Measurements from ENCODE around the gene MT1F. TPM values are rescaled to one million over a fixed set of nuclear protein-coding genes. Genes with fewer than 3 reads are reported as not detected.
"Not testable (repeated sequence)": the region's sequence is repeated elsewhere in the genome, so short reads cannot be mapped to it uniquely, and the experiment has no call there.

The MT1F gene
- total RNA-seq, 1 donor from 2014 or later: 6.5 TPM

- DNase-seq (ENCODE audit: low spot score): no peak
Measured at GRCh38 chr16:56645311-56645710, 12.4 kb upstream of the MT1F start.

GRCh38 chr16:56645838-56646237 is 11.9 kb upstream of the MT1F start:
- DNase-seq (ENCODE audit: low spot score): no peak

DNA sequence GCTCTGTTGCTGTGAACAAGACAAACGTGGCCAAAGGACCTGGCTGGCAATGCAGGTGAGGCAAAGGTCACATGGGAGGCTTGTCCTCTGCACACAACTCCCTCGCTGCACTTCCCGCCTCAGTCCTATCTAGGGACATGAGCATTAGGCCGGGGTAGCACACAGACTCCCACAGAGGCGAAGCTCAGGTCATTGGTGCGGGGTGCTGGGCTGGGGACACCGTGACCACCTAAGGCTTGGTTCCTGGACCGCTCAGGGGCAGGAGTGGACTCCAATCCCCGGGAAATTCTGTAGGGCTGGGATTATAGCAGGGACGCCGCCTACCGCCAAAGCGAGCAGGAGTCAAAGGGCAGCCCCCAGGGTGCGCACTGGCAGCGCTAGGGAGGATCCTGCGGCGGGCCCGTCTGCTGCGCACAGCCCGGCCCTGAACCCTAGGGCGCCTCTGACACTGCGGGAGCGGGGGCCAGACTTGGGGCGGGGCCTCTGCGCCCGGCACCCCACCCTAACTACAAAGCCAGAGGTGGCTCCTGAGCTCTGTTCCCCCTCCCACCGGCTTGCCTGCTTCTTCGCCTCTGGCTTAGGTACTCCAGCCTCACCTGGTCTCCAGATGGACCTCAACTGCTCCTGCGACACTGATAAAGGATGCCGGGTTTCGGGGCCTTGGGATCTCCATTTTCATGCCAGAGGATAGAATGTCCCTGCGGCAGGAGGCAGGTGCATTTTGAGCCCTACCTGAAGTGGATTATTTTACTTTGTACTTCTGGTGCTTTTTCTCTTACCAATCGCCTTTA is 9.9 kb upstream of the MT1F start:
- no peak for DNase-seq (ENCODE audit: low spot score)

- no peak for DNase-seq (ENCODE audit: low spot score)
Measured at GRCh38 chr16:56649271-56649670, 8.5 kb upstream of the MT1F start.

GRCh38 chr16:56649820-56650219 is 7.9 kb upstream of the MT1F start:
- DNase-seq (ENCODE audit: low spot score): no peak

- DNase-seq (ENCODE audit: low spot score): no peak
Measured at GRCh38 chr16:56651586-56651985, 6.2 kb upstream of the MT1F start, which contains the start of gene MT1B. TSS of gene MT1B (plus strand) at chr16:56651886. CDS start at chr16:56651954, 68 bp downstream.

DNA sequence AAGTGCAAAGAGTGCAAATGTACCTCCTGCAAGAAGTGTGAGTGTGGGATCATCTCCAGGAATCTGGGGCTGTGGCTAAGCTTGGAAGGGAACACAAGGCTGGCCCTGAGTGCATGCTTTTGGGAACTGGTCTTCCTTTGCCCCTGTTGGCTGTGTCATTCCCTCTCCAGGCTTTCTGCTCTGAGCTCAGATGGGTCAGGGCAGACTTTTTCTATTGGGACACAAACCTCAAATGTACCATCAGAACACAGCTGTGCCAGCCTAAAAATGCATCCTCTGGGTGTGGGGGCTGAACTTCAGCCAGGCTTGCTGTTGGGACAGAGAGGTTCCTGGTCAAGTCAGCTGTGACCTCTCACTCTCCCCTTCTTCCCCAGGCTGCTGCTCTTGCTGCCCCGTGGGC is 5.2 kb upstream of the MT1F start:
- no peak for DNase-seq (ENCODE audit: low spot score)

GRCh38 chr16:56653218-56653617 is 4.5 kb upstream of the MT1F start:
- no peak for DNase-seq (ENCODE audit: low spot score)

DNA sequence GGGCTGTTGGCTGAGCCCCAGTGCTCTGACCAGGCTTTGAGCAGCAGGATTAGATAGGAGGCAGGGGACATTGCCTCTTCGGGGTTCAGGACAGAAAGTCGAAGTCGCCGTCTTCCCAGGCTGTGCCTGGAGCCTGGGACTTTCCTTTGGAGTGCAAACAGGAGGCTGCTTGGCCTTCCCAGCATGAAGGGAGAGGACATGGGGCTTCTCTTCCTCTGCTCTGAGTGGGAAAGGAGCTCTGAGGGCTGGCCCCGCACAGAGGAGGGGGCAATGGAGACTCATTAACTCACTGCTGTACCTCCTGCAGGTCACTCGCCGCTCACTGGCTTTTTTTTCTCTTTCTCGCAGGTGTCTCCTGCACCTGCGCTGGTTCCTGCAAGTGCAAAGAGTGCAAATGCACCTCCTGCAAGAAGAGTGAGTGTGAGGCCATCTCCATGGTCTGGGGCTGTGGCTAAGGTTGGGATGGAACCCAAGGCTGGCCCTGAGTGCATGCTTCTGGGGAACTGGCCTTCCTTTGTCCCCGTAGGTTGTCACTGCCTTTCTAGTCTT is 642 bp downstream of the MT1F start:
- no peak for DNase-seq (ENCODE audit: low spot score)

GRCh38 chr16:56662357-56663354 is 4.9 kb downstream of the MT1F start:
- DNase-seq (ENCODE audit: low spot score): no peak

DNA sequence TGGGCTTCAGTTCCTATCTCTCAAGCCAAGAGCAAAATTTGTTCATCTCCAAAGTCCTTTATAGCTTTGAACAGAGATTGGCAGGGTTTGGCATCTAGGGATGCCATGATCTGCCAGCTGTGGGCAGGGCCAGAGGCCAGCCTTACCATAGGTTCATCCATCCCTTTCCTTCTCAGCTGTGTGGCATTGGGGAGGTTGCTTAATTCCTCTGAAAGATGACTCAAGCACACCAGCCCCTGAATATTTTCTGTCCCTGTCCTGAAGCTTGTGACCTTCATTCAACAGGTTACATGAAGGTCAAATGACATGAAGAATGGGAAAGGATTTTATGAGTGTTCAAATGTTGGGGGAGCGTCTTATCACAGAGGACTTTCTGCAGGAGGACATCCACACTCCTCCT is 6.7 kb downstream of the MT1F start:
- no peak for DNase-seq (ENCODE audit: low spot score)

GRCh38 chr16:56665286-56666261 is 7.8 kb downstream of the MT1F start:
- not testable (repeated sequence) for DNase-seq (ENCODE audit: low spot score)

DNA sequence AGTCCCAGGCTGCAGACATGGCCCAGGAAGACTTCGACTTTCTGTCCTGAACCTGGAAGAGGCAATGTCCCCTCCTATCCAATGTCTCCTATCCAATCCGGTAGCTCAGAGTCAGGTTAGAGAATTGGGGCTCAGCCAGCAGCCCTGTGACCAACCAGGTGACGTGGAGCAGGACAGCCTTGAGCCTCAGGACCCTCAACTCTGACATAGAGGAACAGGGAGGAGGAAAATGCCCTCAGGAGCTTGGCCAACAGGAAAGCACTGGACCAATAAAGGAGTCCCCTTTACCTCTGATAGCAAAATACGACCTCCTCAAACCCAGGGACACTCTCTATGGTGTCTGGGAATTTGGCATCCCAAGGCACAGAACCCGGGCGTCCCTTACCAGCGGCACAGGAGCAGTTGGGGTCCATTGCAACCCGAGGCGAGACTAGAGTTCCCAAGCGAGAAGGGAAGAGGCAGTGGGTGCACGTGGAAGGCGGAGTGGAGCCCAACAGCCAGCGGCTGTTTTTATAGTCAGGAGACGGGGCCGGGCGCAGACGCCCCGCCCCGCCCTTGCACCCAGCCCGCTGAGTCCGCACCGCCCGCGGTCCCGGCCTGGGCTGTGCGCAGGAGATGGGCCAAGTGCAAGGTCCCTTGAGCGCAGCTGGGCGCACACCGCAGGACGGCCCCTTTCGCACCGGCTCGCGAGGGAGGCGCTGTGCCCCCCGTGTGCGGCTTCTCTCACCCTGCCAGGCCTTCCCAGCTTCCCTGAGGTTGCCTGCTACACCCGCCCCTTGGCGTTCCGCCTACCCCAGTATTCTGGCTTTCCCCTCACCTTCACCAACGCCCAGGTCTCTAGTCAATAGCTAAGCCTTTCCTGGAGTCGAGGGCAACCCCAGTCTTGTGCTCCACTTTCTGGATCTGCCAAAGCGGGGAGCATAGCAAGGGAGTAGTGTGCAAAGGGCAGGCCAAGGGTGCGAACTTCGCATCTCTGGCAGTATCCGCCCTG is 10.1 kb downstream of the MT1F start, which contains the start of gene MT1G:
Gene MT1G, minus strand, starts transcription at position 485 of the 991 bp plus-strand sequence. Its CDS starts 72 bp downstream, at position 413.
- peak; percentile 36 for DNase-seq (ENCODE audit: low spot score)

GRCh38 chr16:56669005-56669839 is 11.5 kb downstream of the MT1F start, which contains the start of gene MT1H:
TSS of gene MT1H (plus strand) at chr16:56669814. CDS start at chr16:56669885, 71 bp downstream.
- DNase-seq (ENCODE audit: low spot score): no peak

DNA sequence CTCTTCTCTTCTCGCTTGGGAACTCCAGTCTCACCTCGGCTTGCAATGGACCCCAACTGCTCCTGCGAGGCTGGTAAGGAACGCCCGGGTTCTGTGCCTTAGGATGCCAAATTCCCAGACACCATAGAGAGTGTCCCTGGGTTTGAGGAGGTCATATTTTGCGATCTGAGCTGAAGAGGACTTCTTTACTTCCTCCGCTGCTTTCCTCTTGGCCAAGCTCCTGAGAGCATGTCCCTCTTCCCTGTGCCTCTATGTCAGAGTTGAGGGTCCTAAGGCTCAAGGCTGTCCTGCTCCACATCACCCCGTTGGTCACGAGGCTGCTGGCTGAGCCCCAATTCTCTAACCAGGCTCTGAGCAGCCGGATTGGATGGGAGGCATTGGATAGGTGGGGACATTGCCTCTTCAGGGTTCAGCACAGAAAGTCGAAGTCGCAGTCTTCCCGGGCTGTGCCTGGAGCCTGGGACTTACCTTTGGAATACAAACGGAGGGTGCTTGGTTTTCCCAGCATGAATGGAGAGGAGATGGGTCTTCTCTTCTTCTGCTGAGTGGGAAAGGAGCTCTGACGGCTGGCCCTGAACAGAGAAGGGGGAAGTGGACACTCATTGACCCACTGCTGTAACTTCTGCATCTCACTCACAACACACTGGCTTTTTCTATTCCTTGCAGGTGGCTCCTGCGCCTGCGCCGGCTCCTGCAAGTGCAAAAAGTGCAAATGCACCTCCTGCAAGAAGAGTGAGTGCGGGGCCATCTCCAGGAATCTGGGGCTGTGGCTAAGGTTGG is 12.3 kb downstream of the MT1F start:
- DNase-seq (ENCODE audit: low spot score): no peak

- DNase-seq (ENCODE audit: low spot score): no peak
Measured at GRCh38 chr16:56670620-56670934, 12.8 kb downstream of the MT1F start.

DNA sequence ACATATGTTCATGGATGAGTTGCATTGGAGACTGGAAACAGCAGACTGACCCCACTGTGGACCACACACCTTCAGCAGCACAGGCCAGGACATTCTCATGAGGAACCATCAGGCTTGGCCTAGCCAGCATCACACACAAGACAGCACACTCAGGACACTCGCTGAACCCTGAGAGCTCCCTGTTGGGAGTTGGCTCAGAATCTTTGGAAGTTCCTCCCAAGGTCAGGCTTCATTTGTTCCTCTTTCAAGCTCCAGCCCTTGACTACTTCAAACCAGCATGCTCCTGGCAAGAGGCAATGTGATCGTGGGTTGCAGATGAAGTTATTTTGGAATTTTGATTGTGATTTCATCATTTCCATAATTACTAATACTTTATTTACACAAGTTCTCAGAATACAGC is 13.9 kb downstream of the MT1F start:
- not testable (repeated sequence) for DNase-seq (ENCODE audit: low spot score)

DNA sequence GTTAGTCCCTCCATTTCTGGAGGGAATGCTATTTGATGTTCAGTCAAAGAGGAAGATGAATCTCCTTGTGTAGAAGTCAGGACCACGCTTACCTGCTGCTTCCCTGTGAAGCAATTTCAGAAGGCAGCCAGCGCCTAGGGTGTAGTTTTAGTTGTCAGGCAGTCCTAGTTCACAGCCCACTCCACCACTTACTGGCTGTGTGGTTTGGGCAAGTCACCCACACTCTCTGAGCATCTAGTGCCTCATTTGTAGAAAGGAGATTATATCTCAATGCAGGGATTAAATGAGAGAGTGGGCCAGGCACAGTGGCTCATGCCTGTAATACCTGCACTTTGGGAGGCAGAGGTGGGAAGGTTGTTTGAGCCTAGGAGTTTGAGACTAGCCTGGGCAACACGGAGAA is 14.4 kb downstream of the MT1F start:
- DNase-seq (ENCODE audit: low spot score): not testable (repeated sequence)
